ENCODE measurements around the gene ERP27. TPM values are rescaled to one million over a fixed set of nuclear protein-coding genes. Genes with fewer than 3 reads are reported as not detected.

The ERP27 gene
- total RNA-seq, 1 donor from 2014 or later: 0.24 TPM

DNA sequence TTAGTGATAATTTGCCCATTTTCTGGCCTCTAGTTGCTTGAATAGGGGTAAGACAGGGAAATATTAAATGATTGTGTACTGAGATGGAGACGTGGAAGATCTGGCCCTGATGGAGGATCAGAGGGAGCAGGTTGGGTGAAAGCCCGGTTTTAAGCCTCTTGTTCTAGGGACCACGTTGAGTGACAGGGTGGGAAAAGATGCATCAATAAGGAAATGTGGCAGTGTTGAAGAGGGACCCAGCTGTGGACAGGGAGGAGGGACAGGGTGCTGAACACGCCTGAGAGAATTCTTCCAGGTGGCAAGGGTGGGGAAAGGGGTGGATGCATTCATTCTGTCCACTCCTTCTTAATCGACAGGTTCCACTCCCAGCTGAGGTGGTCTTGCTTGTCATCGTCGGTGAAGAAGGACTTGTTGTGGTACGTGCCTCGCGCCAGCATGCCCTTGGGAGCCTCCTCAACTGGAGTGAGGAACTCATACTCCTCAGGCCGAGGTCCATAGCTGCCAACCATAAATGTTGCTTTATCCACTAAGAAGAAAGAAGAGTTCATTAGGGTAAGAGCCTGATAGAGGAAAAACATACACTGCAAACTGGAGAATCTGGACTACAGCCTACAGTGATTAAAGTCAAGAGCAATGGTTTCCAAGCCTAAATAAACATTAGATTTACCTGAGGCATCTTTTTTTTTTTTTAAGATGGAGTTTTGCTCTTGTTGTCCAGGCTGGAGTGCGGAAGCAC, 4.0 kb upstream of the ERP27 start:
- intact Hi-C loops (cut with DNase I): no loop called here
- ATAC-seq (ENCODE audit: poor library complexity) (no peak), DNase-seq (no peak)

DNA sequence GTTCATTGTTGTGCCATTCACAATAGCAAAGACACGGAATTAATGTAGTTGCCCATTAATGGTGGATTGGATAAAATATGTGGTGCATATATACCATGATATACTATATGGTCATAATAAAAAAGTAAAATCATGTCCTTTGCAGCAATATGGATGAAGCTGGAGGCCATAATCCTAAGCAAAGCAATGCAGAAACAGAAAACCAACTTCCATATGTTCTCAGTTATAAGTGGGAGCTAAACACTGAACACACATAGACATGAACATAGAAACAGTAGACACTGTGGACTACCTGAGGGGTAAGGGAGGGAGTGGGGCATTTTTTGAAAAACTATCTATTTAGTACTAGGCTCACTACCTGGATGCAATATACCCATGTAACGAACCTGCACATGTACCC, 3.0 kb upstream of the ERP27 start:
- intact Hi-C loops (cut with DNase I): no loop called here

DNA sequence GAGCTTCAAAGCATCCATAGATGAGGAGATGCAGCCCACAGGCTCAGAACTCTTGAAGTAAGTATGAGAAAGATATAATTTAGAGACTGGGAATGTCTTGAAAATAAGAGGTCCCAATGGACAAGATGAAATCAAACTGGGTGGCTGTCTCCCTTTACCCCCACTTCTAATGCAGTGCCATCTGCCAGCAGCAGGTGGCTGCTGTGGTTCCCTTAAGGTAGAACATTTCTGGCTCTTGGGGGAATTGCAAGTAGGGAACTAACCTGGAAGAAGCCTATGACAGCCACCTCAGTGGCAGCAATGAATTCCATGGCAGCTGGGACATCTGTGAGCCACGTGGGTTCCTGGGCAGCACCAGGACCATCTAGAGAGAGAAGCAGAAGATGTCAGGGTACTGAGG, 648 bp downstream of the ERP27 start:
- intact Hi-C loops (cut with DNase I): no loop called here
- no peak for ATAC-seq (ENCODE audit: poor library complexity)
- DNase-seq: no peak

More for the DNA sequence above, 3.0 kb upstream of the ERP27 start:
- no peak for DNase-seq
- ATAC-seq (ENCODE audit: poor library complexity): no peak

DNA sequence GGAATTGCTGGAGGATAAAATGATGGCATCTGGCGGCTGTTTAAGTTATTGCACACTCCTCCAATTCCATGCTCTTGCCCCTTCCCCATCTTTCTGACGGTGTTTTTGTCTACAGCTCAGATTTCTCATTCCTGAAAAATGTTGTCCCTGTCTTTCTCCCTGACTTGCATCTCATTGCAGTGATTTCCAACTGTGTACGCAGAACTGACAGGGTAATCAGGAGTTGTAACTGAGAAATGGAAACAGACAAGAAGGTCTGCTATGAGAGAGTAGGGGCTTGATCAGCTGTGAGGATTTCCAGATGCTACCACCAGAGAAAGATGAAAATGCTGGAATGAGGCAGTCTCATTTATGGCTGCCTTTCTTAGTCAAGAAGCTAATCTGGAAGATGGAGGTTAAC, 1.3 kb downstream of the ERP27 start:
- intact Hi-C loops (cut with DNase I): no loop called here
- DNase-seq (no peak), ATAC-seq (ENCODE audit: poor library complexity) (no peak)

DNA sequence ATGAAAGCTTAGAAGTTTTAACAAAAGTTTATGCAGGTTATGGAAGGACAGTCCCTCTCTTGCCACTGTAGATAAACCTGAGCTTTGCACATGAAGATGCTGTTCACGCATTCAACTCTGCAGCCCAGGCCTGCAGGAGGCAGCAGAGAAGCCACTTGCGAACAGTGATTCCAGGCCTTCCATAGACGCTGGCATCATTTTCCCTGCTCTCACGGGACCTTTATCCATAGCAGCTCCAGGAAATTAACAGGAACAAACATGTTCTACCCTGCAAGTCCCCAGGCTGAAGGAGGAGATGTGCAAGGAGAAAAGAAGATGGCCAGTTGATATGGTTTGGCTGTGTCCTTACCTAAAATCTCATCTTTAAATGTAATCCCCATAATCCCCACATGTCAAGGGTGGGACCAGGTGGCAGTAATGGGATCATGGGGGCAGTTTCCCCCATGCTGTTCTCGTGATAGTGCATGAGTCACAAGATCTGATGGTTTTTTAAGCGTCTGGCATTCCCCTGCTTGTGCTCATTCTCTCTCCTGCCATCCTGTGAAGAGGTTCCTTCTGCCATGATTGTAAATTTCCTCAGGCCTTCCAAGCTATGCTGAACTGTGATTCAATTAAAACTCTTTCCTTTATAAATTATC, 2.0 kb downstream of the ERP27 start:
- intact Hi-C loops (cut with DNase I): no loop called here
- no peak for ATAC-seq (ENCODE audit: poor library complexity)
- DNase-seq: no peak

DNA sequence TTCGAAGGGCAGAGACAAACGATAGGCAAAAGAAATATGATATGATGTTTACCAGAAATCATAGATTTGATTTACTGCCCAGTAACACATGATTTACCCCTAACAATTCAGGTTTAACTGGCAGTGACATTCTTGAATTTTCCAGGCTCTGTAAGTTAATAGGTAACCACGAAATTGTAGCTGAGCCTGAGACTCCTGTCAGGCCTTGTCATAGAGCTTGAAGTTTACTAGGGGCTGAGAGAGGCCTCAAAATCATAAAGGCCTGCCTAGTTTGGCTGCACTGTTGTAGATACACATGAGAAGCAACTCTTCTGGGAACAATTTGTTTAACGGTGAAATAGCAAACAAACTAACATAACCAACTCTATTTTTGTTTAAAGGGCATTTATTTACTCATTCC, 3.3 kb downstream of the ERP27 start:
- intact Hi-C loops (cut with DNase I): no loop called here
- no peak for ATAC-seq (ENCODE audit: poor library complexity)
- DNase-seq: no peak

DNA sequence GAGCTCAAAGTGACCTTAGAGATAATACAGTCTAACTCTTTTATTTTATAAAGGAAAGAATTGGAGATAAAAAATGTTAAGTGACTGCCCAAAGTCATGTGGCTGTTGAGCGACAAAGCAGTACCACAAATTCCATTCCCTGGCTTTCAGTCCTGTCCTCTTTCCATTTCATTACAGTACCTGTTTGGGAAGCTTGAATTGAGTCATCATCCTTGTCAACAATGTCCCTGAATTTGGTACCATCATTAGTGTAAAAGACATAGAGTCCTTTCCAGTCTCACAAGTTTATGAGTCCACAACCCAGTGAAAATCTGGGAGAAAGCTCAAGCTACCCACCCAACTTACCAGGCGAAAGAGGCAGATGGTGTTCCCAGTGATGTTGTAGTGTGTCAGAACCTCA, 3.8 kb downstream of the ERP27 start:
- ATAC-seq (ENCODE audit: poor library complexity) (no peak), DNase-seq (no peak)
- intact Hi-C loops (cut with DNase I): no loop called here

DNA sequence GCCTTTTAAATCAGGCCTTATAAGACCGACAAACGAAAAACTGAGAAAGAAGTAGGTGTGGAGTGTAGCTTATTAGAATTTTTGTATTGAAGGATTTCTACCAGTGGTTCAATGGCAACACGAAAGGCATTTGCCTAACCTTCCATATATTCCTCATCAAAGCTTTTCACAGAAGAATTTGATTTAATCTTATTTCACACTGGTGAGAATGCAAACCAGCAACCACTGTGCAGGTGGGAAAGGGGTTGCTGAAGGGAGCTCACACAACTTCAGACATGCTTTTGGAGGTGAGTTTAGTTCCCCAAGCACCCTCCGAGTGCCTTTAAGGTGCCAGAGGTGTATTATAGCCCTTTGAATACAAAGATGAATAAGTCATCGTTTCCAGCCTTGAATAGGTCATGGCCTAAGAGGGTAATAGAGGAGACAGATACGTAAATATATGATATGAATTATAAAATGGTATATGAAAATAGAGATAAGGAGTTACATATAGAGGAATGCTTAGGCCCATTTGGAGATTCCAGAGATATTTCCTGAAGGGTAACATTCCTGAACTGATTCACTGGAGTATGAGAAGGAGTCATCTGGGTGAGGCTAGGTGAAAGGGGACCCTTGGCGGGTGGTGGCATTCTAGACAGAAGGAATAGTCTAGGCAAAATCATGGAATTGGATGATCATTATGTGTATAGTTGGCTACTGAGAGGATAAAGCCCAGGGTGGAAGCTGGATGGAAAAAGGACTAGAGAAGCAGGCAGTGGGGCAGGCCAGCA, 6.4 kb downstream of the ERP27 start:
- intact Hi-C loops (cut with DNase I): no loop called here
- DNase-seq (no peak), ATAC-seq (ENCODE audit: poor library complexity) (no peak)

DNA sequence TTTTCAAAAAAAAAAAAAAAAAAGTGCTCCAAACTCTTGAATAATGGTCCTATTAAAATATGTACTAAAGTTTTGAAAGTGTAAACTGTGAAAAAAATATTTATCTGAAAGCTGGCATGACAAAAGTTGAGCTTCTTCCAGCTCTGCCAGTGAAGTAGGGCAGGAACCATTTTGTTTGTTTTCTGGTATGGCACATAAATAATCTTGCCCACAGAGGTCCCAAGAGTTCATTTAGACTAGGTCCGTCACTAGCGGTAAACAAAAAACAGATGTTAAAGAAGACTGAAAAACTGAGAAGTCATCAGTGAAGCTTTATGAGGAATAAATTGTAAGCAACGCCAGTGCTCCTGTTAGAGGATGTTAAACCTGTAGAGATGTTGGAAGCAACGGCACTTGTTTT, 7.0 kb downstream of the ERP27 start:
- no peak for ATAC-seq (ENCODE audit: poor library complexity)
- intact Hi-C loops (cut with DNase I): no loop called here
- DNase-seq: no peak

DNA sequence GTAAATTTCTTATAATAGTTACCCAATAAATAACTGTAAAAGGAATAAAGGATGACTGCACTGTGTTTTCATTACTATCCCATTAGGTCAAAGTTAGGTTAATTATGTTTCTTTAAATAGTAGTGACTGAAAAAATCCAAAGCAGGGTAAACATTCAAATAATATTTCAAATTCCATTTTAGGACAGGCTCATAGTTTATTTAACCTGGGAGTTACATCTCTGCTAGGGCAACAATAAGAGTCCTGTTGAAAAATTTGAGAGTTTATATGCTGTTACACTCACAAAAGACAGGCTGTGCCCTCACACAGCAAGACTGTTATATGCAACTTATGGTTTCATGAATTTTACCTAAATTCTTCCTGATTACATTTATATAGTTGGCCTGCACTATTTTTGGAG, 8.0 kb downstream of the ERP27 start:
- intact Hi-C loops (cut with DNase I): no loop called here
- no peak for DNase-seq
- ATAC-seq (ENCODE audit: poor library complexity): no peak

DNA sequence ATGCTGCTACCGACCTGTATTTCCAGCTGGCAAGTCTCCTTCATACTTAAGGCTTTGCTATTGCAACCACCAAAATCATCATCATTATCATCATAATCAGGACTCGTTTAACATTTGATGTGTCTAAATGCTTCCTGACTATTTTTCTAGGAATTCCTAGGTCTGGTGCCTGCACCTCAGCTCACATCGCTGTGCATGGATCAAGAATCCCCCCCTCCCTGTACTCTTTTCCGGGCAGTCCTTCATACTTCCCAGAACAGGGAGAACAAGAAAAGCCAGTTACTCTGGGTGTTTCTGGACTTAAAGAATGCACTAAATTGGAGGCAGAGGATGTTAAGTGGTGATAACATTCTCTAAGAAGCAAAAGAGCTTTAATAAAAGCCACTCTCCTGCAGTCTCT, 9.4 kb downstream of the ERP27 start:
- no peak for DNase-seq
- intact Hi-C loops (cut with DNase I): no loop called here
- no peak for ATAC-seq (ENCODE audit: poor library complexity)

DNA sequence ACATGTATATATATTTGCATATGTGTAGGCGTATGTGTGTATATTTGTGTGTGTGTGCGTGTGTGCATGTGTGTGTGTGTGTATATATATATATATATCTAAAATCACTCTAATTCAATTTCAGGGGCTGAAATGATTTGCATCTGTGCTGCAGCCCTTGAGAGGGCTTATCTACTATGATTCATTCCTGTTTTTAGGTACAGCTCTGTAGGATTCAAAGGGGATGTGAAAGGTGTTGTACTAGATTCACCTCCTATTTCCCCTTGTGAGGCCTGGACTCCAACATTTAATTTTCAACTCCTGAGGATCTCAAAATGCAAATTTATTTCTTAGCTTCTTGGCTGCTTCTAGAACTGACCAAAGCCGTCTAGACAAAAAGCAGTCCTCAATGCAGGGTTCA, 11.1 kb downstream of the ERP27 start:
- DNase-seq (no peak), ATAC-seq (ENCODE audit: poor library complexity) (no peak)
- intact Hi-C loops (cut with DNase I): no loop called here

DNA sequence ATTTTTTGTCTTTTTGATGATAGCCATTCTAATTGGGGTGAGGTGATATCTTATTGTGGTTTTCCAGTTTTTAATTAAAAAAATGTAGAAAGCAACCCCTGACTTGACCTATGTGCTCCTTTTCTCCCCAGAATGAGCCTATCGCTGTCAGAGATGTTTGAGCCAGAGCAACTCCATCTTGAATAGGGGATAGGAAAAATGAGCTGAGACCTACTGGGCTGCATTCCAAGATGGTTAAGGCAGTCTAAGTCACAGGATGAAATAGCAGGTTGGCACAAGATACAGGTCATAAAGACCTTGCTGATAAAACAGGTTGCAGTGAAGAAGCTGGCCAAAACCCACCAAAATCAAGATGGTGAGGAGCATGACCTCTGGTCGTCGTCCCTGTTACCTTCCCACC, 13.8 kb downstream of the ERP27 start:
- DNase-seq (no peak), ATAC-seq (ENCODE audit: poor library complexity) (no peak)
- intact Hi-C loops (cut with DNase I): no loop called here

DNA sequence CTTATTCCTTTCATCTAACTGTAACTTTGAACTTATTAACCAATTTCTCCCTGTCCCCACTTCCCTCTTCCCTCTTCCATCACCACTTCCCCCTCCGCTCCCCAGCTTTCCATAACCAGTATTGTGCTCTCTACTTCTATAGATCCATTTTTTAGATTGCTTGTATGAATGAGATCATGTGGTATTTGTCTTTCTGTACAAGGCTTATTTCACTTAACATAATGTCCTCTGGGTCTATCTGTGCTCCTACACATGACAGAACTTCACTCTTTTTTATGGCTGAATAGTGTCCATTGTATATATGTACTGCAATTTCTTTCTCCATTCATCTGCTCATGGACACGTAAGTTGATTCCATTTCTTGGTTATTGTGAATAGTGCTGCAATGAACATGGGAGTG, 14.4 kb downstream of the ERP27 start:
- intact Hi-C loops (cut with DNase I): no loop called here
- ATAC-seq (ENCODE audit: poor library complexity) (no peak), DNase-seq (no peak)

DNA sequence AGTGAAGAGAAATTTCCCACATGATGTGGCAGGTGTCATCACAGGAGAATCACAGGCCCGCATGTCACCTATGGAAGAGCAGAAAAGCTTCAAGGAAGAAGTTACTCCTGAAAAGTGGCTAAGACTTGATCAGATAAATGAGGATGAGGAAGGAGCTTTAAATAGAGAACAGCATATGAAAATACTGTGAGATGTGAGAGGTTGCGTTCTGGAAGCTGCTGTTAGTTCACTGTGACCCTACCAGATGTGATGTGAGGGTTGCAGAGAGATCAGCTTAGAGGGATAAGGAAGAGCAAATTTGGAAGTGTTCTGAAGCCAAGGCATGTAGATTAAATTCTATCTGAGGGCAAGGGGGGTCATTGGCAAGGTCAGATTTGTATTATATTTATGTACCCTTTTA, 17.1 kb downstream of the ERP27 start:
- ATAC-seq (ENCODE audit: poor library complexity) (no peak), DNase-seq (no peak)
- intact Hi-C loops (cut with DNase I): no loop called here

DNA sequence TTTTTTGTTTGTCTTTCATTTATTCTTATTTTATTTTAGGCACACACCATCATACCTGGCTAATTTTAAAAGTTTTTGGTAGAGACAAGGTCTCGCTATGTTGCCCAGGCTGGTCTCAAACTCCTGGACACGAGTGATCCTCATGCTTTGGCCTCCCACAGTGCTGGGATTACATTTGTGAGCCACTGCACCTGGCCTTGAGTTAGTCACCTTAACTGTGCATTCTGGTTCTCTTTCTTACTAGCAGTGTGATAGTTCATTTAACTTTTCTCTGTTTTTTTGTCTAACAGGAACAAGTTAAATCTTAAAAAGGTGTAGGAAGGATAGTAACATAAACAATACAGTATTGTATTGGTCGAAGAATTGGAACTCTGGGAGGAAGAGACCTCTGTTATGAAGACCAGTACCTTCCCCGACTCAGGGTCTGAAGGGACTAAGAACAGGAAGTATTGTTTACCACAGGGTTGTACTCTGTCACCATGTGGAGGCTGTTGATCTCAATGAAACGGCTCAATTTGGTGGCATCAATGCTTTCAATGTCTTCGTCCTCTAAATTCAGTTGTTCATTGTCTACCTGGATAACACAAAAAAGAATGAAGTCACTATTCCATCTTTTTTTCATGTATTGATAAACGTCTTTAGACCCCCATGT, 17.7 kb downstream of the ERP27 start:
- ATAC-seq (ENCODE audit: poor library complexity) (no peak), DNase-seq (no peak)
- intact Hi-C loops (cut with DNase I): no loop called here

DNA sequence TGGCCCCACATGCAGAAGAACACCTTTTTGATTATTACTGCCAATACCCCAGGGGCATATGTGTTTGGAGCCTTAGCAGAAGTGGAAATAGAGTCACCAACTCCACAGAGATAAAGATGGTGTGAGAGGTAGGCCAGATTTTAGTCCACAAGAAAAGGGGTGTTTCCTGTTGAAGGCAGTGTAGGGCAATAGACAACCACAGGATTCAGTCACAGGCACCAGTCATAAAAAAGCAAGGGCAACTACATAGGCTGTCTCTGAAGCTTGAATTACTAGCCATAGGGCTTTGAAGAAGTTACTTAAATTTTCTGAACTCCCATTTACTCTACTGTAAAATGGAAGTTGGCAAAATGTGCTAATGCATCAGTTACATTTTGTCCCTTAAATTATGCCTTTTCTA, 18.9 kb downstream of the ERP27 start:
- ATAC-seq (ENCODE audit: poor library complexity) (no peak), DNase-seq (no peak)
- intact Hi-C loops (cut with DNase I): no loop called here

DNA sequence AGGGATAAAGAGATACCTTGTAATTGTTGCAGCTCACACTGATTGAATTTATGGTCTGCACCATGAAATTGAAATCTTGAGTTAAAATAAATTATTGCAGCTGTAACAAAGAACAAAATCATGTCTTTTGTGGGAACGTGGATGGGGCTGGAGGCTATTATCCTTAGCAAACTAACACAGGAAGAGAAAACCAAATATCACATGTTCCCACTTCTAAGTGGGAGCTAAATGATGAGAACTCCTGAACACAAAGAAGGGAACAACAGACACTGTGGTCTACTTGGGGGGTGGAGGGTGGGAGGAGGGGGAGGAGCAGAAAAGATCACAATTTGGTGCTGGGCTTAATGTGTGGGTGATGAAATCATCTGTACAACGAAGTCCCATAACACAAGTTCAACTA, 22.6 kb downstream of the ERP27 start:
- DNase-seq: no peak
- ATAC-seq (ENCODE audit: poor library complexity): no peak
- intact Hi-C loops (cut with DNase I): no loop called here

DNA sequence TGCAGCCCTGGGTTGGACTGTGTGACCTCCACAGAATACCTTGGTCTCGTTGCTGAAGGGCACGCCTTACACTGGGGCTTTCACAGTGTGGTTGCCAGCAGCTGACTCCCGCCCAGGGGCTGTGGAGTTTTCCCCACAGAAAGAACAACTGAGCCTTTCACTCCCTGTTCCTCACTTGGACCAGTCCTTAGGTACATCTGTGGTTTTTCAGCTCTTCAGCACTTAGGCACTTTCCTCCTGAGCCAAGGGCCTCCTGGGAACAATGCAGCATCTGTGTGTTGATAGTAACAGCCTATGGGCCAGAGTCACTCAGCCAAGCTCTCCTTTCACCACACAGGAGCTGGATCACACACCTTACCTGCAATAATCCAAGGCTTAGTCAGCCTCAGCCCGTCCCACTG, 25.0 kb downstream of the ERP27 start:
- ATAC-seq (ENCODE audit: poor library complexity) (peak; percentile 86), DNase-seq (peak; percentile 75)
- intact Hi-C loops (cut with DNase I): no loop called here

DNA sequence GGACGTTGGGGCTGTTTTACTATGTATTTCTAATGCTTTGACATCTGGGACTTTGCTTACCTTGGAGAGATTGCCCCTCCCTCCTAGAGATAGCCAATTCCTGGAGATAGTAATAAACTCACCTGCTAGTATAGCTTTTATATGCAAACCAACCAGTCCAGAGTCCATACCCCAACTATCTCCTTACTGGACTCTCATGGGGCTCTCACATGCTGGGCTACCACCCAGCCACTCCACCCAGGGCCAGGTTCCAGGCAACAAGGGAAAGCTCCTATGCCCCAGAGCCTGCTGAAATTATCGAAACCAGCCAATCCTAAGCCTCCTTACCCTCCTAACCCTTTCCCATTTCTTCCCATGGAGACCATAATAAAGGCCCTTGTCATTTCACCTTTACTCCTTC, 27.2 kb downstream of the ERP27 start:
- intact Hi-C loops (cut with DNase I): no loop called here

More for the DNA sequence above, 27.2 kb downstream of the ERP27 start:
- no peak for DNase-seq
- ATAC-seq (ENCODE audit: poor library complexity): no peak

All from Right ventricle myocardium superior (tissue), 1 donor.